HCT116 (cell line): ENCODE results near the gene HNRNPAB.

Experiments
- CTCF ChIP-seq, 3 experiments: fragments of 200-600 bp in 1 of 3; sonication (generic) in 1 of 3; IDR thresholded peaks in 2 of 3; conservative IDR thresholded peaks in 1 of 3; 2 replicates each; pipeline ENCODE4 v1.5.1; 2012 to 2017; ENCODE audit warnings: low read depth in 2 of 3, low read length in 2 of 3, antibody characterized with exemption in 1 of 3, borderline replicate concordance in 1 of 3, control low read depth in 1 of 3, mild to moderate bottlenecking in 1 of 3, mixed read lengths in 1 of 3, mixed run types in 1 of 3, moderate library complexity in 1 of 3; ENCODE audit not compliant: insufficient read depth in 1 of 3
- EGR1 ChIP-seq: IDR thresholded peaks from 2 replicates; pipeline ENCODE4 v1.6.1; 2012; ENCODE audit warnings: low read depth
- POLR2A ChIP-seq: IDR thresholded peaks from 2 replicates; pipeline ENCODE4 v1.7.0; 2011; ENCODE audit warnings: borderline replicate concordance; ENCODE audit not compliant: insufficient read depth, insufficient read length; ENCODE audit errors: extremely low read depth
- REST ChIP-seq: IDR thresholded peaks from 2 replicates; pipeline ENCODE4 v1.6.1; 2012; ENCODE audit warnings: low read depth
- SP1 ChIP-seq: IDR thresholded peaks from 2 replicates; pipeline ENCODE4 v1.6.1; 2012; ENCODE audit warnings: low read depth
- TCF7L2 ChIP-seq: IDR thresholded peaks from 2 replicates; pipeline ENCODE4 v1.7.0; 2011; ENCODE audit warnings: borderline replicate concordance, inconsistent platforms; ENCODE audit not compliant: insufficient read depth, insufficient read length; ENCODE audit errors: extremely low read depth
- ZBTB33 ChIP-seq: IDR thresholded peaks from 2 replicates; pipeline ENCODE4 v1.6.1; 2011; ENCODE audit warnings: mild to moderate bottlenecking, low read length, moderate library complexity; ENCODE audit not compliant: insufficient replicate concordance; ENCODE audit errors: extremely low read depth

GRCh38 chr5:178218237-178218776 is 14.0 kb downstream of the HNRNPAB start:
- no peak for TF ChIP-seq CTCF (IDR thresholded peaks at IDR 0.05 in 2 of 3, conservative IDR thresholded peaks at IDR 0.05 in 1 of 3; ENCODE audit: borderline replicate concordance in 1 of 3, insufficient read depth in 1 of 3, low read depth in 2 of 3, low read length in 2 of 3)
- no peak for TF ChIP-seq EGR1
- TF ChIP-seq ZBTB33, result no peak
- no peak for TF ChIP-seq POLR2A
- no peak for TF ChIP-seq SP1
- TF ChIP-seq REST, result no peak
- no peak for TF ChIP-seq TCF7L2
